CD4-positive, CD25-positive, alpha-beta regulatory T cell (primary cell): ENCODE results near the gene TMEM87B. TPM values are rescaled to one million over a fixed set of nuclear protein-coding genes. Genes with fewer than 3 reads are reported as not detected.
A peak's percentile ranks its signal among the peaks of the same experiment; 100 is the strongest.

Experiments
- ATAC-seq, 2 donors: fragments of 150-1000 bp; cut with Tn5 transposase; one replicate each; pipeline ENCODE4 v1.10.0; 2021; ENCODE audit warnings: low read depth in 2 of 2, moderate number of reproducible peaks in 2 of 2, moderate library complexity in 1 of 2
- DNase-seq, 3 donors: peaks; one replicate each; pipeline versions ENCODE4 v3.0.0 to v3.0.0-alpha.2; 2012 to 2022; ENCODE audit warnings: mixed read lengths in 1 of 3
- H3K27ac ChIP-seq: one replicate; pipeline ENCODE4 v1.7.0; 2013; ENCODE audit warnings: mild to moderate bottlenecking, low read length; ENCODE audit not compliant: insufficient read depth, poor library complexity, severe bottlenecking
- H3K27me3 ChIP-seq: one replicate; pipeline ENCODE4 v1.7.0; 2013; ENCODE audit warnings: low read length; ENCODE audit not compliant: control insufficient read depth, insufficient read depth
- H3K36me3 ChIP-seq: one replicate; pipeline ENCODE4 v1.7.0; 2013; ENCODE audit warnings: mild to moderate bottlenecking, low read length, moderate library complexity; ENCODE audit not compliant: control insufficient read depth, insufficient read depth
- H3K4me1 ChIP-seq: 2 replicates; pipeline ENCODE4 v1.7.0; 2013; ENCODE audit warnings: mild to moderate bottlenecking, low read length; ENCODE audit not compliant: insufficient read depth, control insufficient read depth, poor library complexity, severe bottlenecking
- H3K4me3 ChIP-seq: one replicate; pipeline ENCODE4 v1.7.0; 2013; ENCODE audit warnings: low read depth, mild to moderate bottlenecking, low read length, moderate library complexity
- H3K9me3 ChIP-seq, 2 experiments: 1 replicate in 1 of 2; 2 replicates in 1 of 2; pipeline ENCODE4 v1.7.0; 2013; ENCODE audit warnings: low read length in 2 of 2, mild to moderate bottlenecking in 1 of 2, moderate library complexity in 1 of 2; ENCODE audit not compliant: control insufficient read depth in 2 of 2
- H3K27ac Mint-ChIP-seq, 3 donors: one replicate each; pipeline ENCODE4 v1.8.0; 2020 to 2022; ENCODE audit warnings: mild to moderate bottlenecking in 3 of 3, mixed read lengths in 3 of 3, moderate library complexity in 2 of 3
- H3K27me3 Mint-ChIP-seq: one replicate; pipeline ENCODE4 v1.8.0; 2022; ENCODE audit warnings: mild to moderate bottlenecking, mixed read lengths
- H3K36me3 Mint-ChIP-seq: one replicate; pipeline ENCODE4 v1.8.0; 2020; ENCODE audit warnings: mixed read lengths
- H3K4me1 Mint-ChIP-seq, 4 donors: one replicate each; pipeline ENCODE4 v1.8.0; 2020 to 2022; ENCODE audit warnings: mixed read lengths in 4 of 4, mild to moderate bottlenecking in 1 of 4
- H3K4me3 Mint-ChIP-seq, 4 donors: one replicate each; pipeline ENCODE4 v1.8.0; 2020 to 2022; ENCODE audit warnings: mild to moderate bottlenecking in 4 of 4, mixed read lengths in 4 of 4, moderate library complexity in 3 of 4
- H3K9me3 Mint-ChIP-seq, 7 donors: one replicate each; pipeline ENCODE4 v1.8.0; 2020 to 2022; ENCODE audit warnings: mixed read lengths in 7 of 7, mild to moderate bottlenecking in 3 of 7, moderate library complexity in 2 of 7
- polyA plus RNA-seq, 4 donors: library from polyadenylated mRNA; unstranded; fragments of 300-500 nt; fragmentation: Illumina TruSeq; gene quantifications; one replicate each; pipeline ENCODE4 v1.2.3, GENCODE V29; 2021
- total RNA-seq: library from RNA; stranded (reverse); gene quantifications from one replicate; pipeline ENCODE4 v1.2.3, GENCODE V29; 2022

TMEM87B gene
- total and polyA plus RNA-seq, 5 donors from 2014 or later, result 9.1 to 24.6 (median 12.2) TPM

- Mint-ChIP-seq H3K27ac (peak overlapping the region in 1 of 3 donors; percentile 20), H3K4me3 (no peak overlapping the region), H3K36me3 (no peaks in the 10 kb centered on the region), H3K27me3 (peaks cover 4% of the 10 kb centered on the region), H3K4me1 (peaks cover 10 to 34% (median 21%) of the 10 kb centered on the region in 4 donors), H3K9me3 (no peaks in the 10 kb centered on the region)
- Histone ChIP-seq H3K9me3 (no peaks in the 10 kb centered on the region), H3K4me1 (peaks cover 26% of the 10 kb centered on the region), H3K27me3 (no peaks in the 10 kb centered on the region), H3K27ac (no peak overlapping the region), H3K36me3 (no peaks in the 10 kb centered on the region), H3K4me3 (no peak overlapping the region)
- ATAC-seq, result no peak
- no peak for DNase-seq
Measured at GRCh38 chr2:112153179-112153490, 98.1 kb downstream of the TMEM87B start.

GRCh38 chr2:112153501-112153900, 98.4 kb downstream of the TMEM87B start:
- Mint-ChIP-seq H3K27me3 (peaks cover 4% of the 10 kb centered on the region), H3K36me3 (no peaks in the 10 kb centered on the region), H3K27ac (peak overlapping the region in 1 of 3 donors; percentile 83), H3K9me3 (no peaks in the 10 kb centered on the region), H3K4me1 (peaks cover 10 to 34% (median 21%) of the 10 kb centered on the region in 4 donors), H3K4me3 (no peak overlapping the region)
- no peak for ATAC-seq
- Histone ChIP-seq H3K4me3 (no peak overlapping the region), H3K36me3 (no peaks in the 10 kb centered on the region), H3K4me1 (peaks cover 26% of the 10 kb centered on the region), H3K9me3 (no peaks in the 10 kb centered on the region), H3K27me3 (no peaks in the 10 kb centered on the region), H3K27ac (no peak overlapping the region)
- DNase-seq, result no peak

- Histone ChIP-seq H3K4me3 (peak overlapping the region; percentile 58), H3K27me3 (no peaks in the 10 kb centered on the region), H3K4me1 (peaks cover 26% of the 10 kb centered on the region), H3K9me3 (no peaks in the 10 kb centered on the region), H3K27ac (peak overlapping the region; percentile 66), H3K36me3 (no peaks in the 10 kb centered on the region)
- Mint-ChIP-seq H3K36me3 (no peaks in the 10 kb centered on the region), H3K27me3 (peaks cover 4% of the 10 kb centered on the region), H3K27ac (peak overlapping the region; percentile 93 to 96 (median 94)), H3K4me3 (peak overlapping the region; percentile 76 to 87 (median 82)), H3K9me3 (no peaks in the 10 kb centered on the region), H3K4me1 (peaks cover 10 to 34% (median 24%) of the 10 kb centered on the region in 4 donors)
- ATAC-seq (peak; percentile 79 to 89), DNase-seq (peak; percentile 15 to 79 (median 71))
Measured at GRCh38 chr2:112154246-112155117, 99.4 kb downstream of the TMEM87B start.

GRCh38 chr2:112155331-112156151, 100.5 kb downstream of the TMEM87B start:
- Histone ChIP-seq H3K27me3 (no peaks in the 10 kb centered on the region), H3K4me3 (peak overlapping the region; percentile 58), H3K4me1 (peaks cover 26% of the 10 kb centered on the region), H3K9me3 (no peaks in the 10 kb centered on the region), H3K36me3 (no peaks in the 10 kb centered on the region), H3K27ac (peak overlapping the region; percentile 66)
- H3K27ac Mint-ChIP-seq, result peak overlapping the region; percentile 93 to 96 (median 94)
- ATAC-seq (peak; percentile 47 to 63), DNase-seq (peak; percentile 16 to 85 (median 49))
- H3K36me3 Mint-ChIP-seq, result no peaks in the 10 kb centered on the region
- peaks cover 13 to 37% (median 22%) of the 10 kb centered on the region in 4 donors for H3K4me1 Mint-ChIP-seq
- H3K4me3 Mint-ChIP-seq, result peak overlapping the region; percentile 76 to 87 (median 82)
- peaks cover 1% of the 10 kb centered on the region for H3K27me3 Mint-ChIP-seq
- no peaks in the 10 kb centered on the region for H3K9me3 Mint-ChIP-seq

GRCh38 chr2:112156152-112156986, 101.3 kb downstream of the TMEM87B start:
- H3K4me3 Mint-ChIP-seq, result peak overlapping the region; percentile 76 to 87 (median 82)
- Histone ChIP-seq H3K27ac (peak overlapping the region; percentile 66), H3K27me3 (no peaks in the 10 kb centered on the region), H3K4me1 (peaks cover 26% of the 10 kb centered on the region), H3K36me3 (no peaks in the 10 kb centered on the region), H3K9me3 (no peaks in the 10 kb centered on the region), H3K4me3 (peak overlapping the region; percentile 34)
- ATAC-seq (no peak), DNase-seq (peak in 2 of 3 donors; percentile 12 to 30)
- no peaks in the 10 kb centered on the region for H3K27me3 Mint-ChIP-seq
- H3K27ac Mint-ChIP-seq, result peak overlapping the region; percentile 93 to 96 (median 94)
- no peaks in the 10 kb centered on the region for H3K9me3 Mint-ChIP-seq
- no peaks in the 10 kb centered on the region for H3K36me3 Mint-ChIP-seq
- H3K4me1 Mint-ChIP-seq, result peaks cover 13 to 37% (median 22%) of the 10 kb centered on the region in 4 donors

GRCh38 chr2:112157472-112157871, 102.4 kb downstream of the TMEM87B start:
- no peak overlapping the region for H3K4me3 ChIP-seq
- Mint-ChIP-seq H3K4me3 (peak overlapping the region in 2 of 4 donors; percentile 41 to 57), H3K27me3 (no peaks in the 10 kb centered on the region), H3K9me3 (no peaks in the 10 kb centered on the region), H3K4me1 (peaks cover 13 to 37% (median 22%) of the 10 kb centered on the region in 4 donors), H3K27ac (no peak overlapping the region), H3K36me3 (no peaks in the 10 kb centered on the region)
- ATAC-seq, result no peak
- H3K27ac ChIP-seq, result no peak overlapping the region
- H3K4me1 ChIP-seq, result peaks cover 26% of the 10 kb centered on the region
- no peaks in the 10 kb centered on the region for H3K9me3 ChIP-seq
- DNase-seq, result no peak
- no peaks in the 10 kb centered on the region for H3K36me3 ChIP-seq
- no peaks in the 10 kb centered on the region for H3K27me3 ChIP-seq

- Mint-ChIP-seq H3K9me3 (no peaks in the 10 kb centered on the region), H3K36me3 (no peaks in the 10 kb centered on the region), H3K4me3 (peak overlapping the region in 1 of 4 donors; percentile 38), H3K27me3 (no peaks in the 10 kb centered on the region), H3K27ac (no peak overlapping the region), H3K4me1 (peaks cover 13 to 29% (median 23%) of the 10 kb centered on the region in 4 donors)
- ATAC-seq (no peak), DNase-seq (no peak)
- H3K9me3 ChIP-seq, result no peaks in the 10 kb centered on the region
- no peak overlapping the region for H3K27ac ChIP-seq
- H3K27me3 ChIP-seq, result no peaks in the 10 kb centered on the region
- no peak overlapping the region for H3K4me3 ChIP-seq
- H3K36me3 ChIP-seq, result no peaks in the 10 kb centered on the region
- H3K4me1 ChIP-seq, result peaks cover 24% of the 10 kb centered on the region
Measured at GRCh38 chr2:112159454-112159921, 104.4 kb downstream of the TMEM87B start.
